Activated naive CD4-positive, alpha-beta T cell treated with anti-CD3 and anti-CD28 coated beads for 36 hours (primary cell): ENCODE data around the gene TRMT61A. TPM values are rescaled to one million over a fixed set of nuclear protein-coding genes. Genes with fewer than 3 reads are reported as not detected.
A peak's percentile ranks its signal among the peaks of the same experiment; 100 is the strongest.

Experiments used
- CTCF ChIA-PET: fragments of 350-600 bp; sonication (Branson Sonifier 250); formaldehyde crosslinking; loops from one replicate; lab custom pipeline; 2021; ENCODE audit warnings: antibody characterized with exemption; lab: Charles Lee
- DNase-seq: peaks from one replicate; pipeline ENCODE4 v3.0.0-alpha.2; 2020
- H3K27ac Mint-ChIP-seq: one replicate; pipeline ENCODE4 v1.8.0; 2021; ENCODE audit warnings: mild to moderate bottlenecking, mixed read lengths
- H3K27me3 Mint-ChIP-seq: one replicate; pipeline ENCODE4 v1.8.0; 2021; ENCODE audit warnings: low read depth, mixed read lengths
- H3K36me3 Mint-ChIP-seq: one replicate; pipeline ENCODE4 v1.8.0; 2021; ENCODE audit warnings: low read depth, mixed read lengths
- H3K4me1 Mint-ChIP-seq: one replicate; pipeline ENCODE4 v1.8.0; 2021; ENCODE audit warnings: low read depth, mixed read lengths
- H3K4me3 Mint-ChIP-seq: one replicate; pipeline ENCODE4 v1.8.0; 2021; ENCODE audit warnings: mild to moderate bottlenecking, moderate library complexity, mixed read lengths
- H3K9me3 Mint-ChIP-seq: one replicate; pipeline ENCODE4 v1.8.0; 2021; ENCODE audit warnings: mixed read lengths
- intact Hi-C: fragments of 100-400 bp; cut with micrococcal nuclease; formaldehyde crosslinking; loops from one replicate; pipeline ENCODE4 v1.15.1; 2023
- total RNA-seq, 2 experiments: library from RNA; stranded (reverse); gene quantifications; one replicate each; pipeline ENCODE4 v1.2.3, GENCODE V29; 2021

Gene TRMT61A
- total RNA-seq, 2 experiments from 2014 or later = 6.6 to 6.7 TPM

GRCh38 chr14:103542605-103543088 is 13.7 kb downstream of the TRMT61A start:
- H3K9me3 Mint-ChIP-seq = no peaks in the 10 kb centered on the region
- H3K27me3 Mint-ChIP-seq = peaks cover 2% of the 10 kb centered on the region
- CTCF ChIA-PET = interaction anchor here (2.4 kb wide), 1 partner anchor 24 kb away, joined by 6 read pairs; no protein-coding TSS in a partner anchor
- DNase-seq = no peak
- no peaks in the 10 kb centered on the region for H3K36me3 Mint-ChIP-seq
- intact Hi-C loops = no loop called here
- H3K4me1 Mint-ChIP-seq = no peaks in the 10 kb centered on the region
- no peak overlapping the region for H3K27ac Mint-ChIP-seq
- H3K4me3 Mint-ChIP-seq = no peak overlapping the region

GRCh38 chr14:103543140-103543539 is 14.1 kb downstream of the TRMT61A start:
- intact Hi-C loops = no loop called here
- Mint-ChIP-seq H3K36me3 (no peaks in the 10 kb centered on the region), H3K27me3 (peaks cover 2% of the 10 kb centered on the region), H3K27ac (no peak overlapping the region), H3K4me3 (no peak overlapping the region), H3K4me1 (no peaks in the 10 kb centered on the region), H3K9me3 (no peaks in the 10 kb centered on the region)
- CTCF ChIA-PET = interaction anchor here (2.4 kb wide), 1 partner anchor 24 kb away, joined by 6 read pairs; no protein-coding TSS in a partner anchor
- no peak for DNase-seq

GRCh38 chr14:103543721-103544387 is 14.9 kb downstream of the TRMT61A start:
- CTCF ChIA-PET = interaction anchor here (0.5 to 2.4 kb wide), 2 partner anchors 25 to 269 kb away, joined by 4 to 6 read pairs; no protein-coding TSS in a partner anchor
- DNase-seq = no peak
- H3K36me3 Mint-ChIP-seq = no peaks in the 10 kb centered on the region

GRCh38 chr14:103544388-103545218 is 15.6 kb downstream of the TRMT61A start:
- CTCF ChIA-PET = interaction anchor here (0.5 to 2.4 kb wide), 3 partner anchors 12 to 270 kb away, joined by 3 to 6 read pairs (median 4); no protein-coding TSS in a partner anchor
- DNase-seq = no peak
- Mint-ChIP-seq H3K4me3 (no peak overlapping the region), H3K27me3 (peaks cover 2% of the 10 kb centered on the region), H3K9me3 (no peaks in the 10 kb centered on the region), H3K36me3 (no peaks in the 10 kb centered on the region), H3K4me1 (no peaks in the 10 kb centered on the region), H3K27ac (no peak overlapping the region)
- intact Hi-C loops = loop anchor here (5.0 kb wide), 2 partner anchors 42 to 467 kb away; no protein-coding TSS in a partner anchor

More at GRCh38 chr14:103543721-103544387, 14.9 kb downstream of the TRMT61A start:
- Mint-ChIP-seq H3K27ac (no peak overlapping the region), H3K4me1 (no peaks in the 10 kb centered on the region), H3K27me3 (peaks cover 2% of the 10 kb centered on the region), H3K4me3 (no peak overlapping the region), H3K9me3 (no peaks in the 10 kb centered on the region)
- intact Hi-C loops = no loop called here

- Mint-ChIP-seq H3K4me3 (no peak overlapping the region), H3K36me3 (no peaks in the 10 kb centered on the region), H3K9me3 (no peaks in the 10 kb centered on the region), H3K27me3 (peaks cover 1% of the 10 kb centered on the region), H3K27ac (no peak overlapping the region), H3K4me1 (no peaks in the 10 kb centered on the region)
- DNase-seq = no peak
- intact Hi-C loops = loop anchor here (5.0 kb wide), 2 partner anchors 43 to 468 kb away; no protein-coding TSS in a partner anchor
- CTCF ChIA-PET = interaction anchor here (0.8 to 1.1 kb wide), 2 partner anchors 13 to 26 kb away, joined by 3 to 7 read pairs; no protein-coding TSS in a partner anchor
These were observed 16.4 kb downstream of the TRMT61A start for GRCh38 chr14:103545219-103545914.

GRCh38 chr14:103545915-103546651 is 17.1 kb downstream of the TRMT61A start:
- CTCF ChIA-PET = interaction anchor here (1.1 kb wide), 1 partner anchor 27 kb away, joined by 7 read pairs; no protein-coding TSS in a partner anchor
- no peak overlapping the region for H3K4me3 Mint-ChIP-seq
- DNase-seq = no peak
- H3K4me1 Mint-ChIP-seq = no peaks in the 10 kb centered on the region
- H3K27ac Mint-ChIP-seq = no peak overlapping the region
- H3K36me3 Mint-ChIP-seq = no peaks in the 10 kb centered on the region
- H3K9me3 Mint-ChIP-seq = no peaks in the 10 kb centered on the region
- H3K27me3 Mint-ChIP-seq = no peaks in the 10 kb centered on the region
- intact Hi-C loops = loop anchor here (5.0 kb wide), 2 partner anchors 44 to 469 kb away; no protein-coding TSS in a partner anchor

- no peaks in the 10 kb centered on the region for H3K9me3 Mint-ChIP-seq
- DNase-seq = peak; percentile 72
- H3K4me1 Mint-ChIP-seq = no peaks in the 10 kb centered on the region
- no peaks in the 10 kb centered on the region for H3K36me3 Mint-ChIP-seq
- intact Hi-C loops = loop anchor here (1.0 to 5.0 kb wide), 3 partner anchors 29 to 470 kb away; no protein-coding TSS in a partner anchor
- CTCF ChIA-PET = interaction anchor here (0.6 to 1.6 kb wide), 7 partner anchors 12 to 41 kb away, joined by 3 to 14 read pairs (median 3); no protein-coding TSS in a partner anchor
- H3K27ac Mint-ChIP-seq = no peak overlapping the region
- no peak overlapping the region for H3K4me3 Mint-ChIP-seq
- no peaks in the 10 kb centered on the region for H3K27me3 Mint-ChIP-seq
These were observed 17.9 kb downstream of the TRMT61A start for GRCh38 chr14:103546652-103547454.

GRCh38 chr14:103547455-103547940 is 18.5 kb downstream of the TRMT61A start:
- no peaks in the 10 kb centered on the region for H3K27me3 Mint-ChIP-seq
- H3K4me1 Mint-ChIP-seq = no peaks in the 10 kb centered on the region
- H3K27ac Mint-ChIP-seq = no peak overlapping the region
- no peak overlapping the region for H3K4me3 Mint-ChIP-seq
- H3K9me3 Mint-ChIP-seq = no peaks in the 10 kb centered on the region
- H3K36me3 Mint-ChIP-seq = no peaks in the 10 kb centered on the region
- CTCF ChIA-PET = interaction anchor here (0.6 to 1.6 kb wide), 7 partner anchors 11 to 41 kb away, joined by 3 to 14 read pairs (median 3); no protein-coding TSS in a partner anchor
- no peak for DNase-seq
- intact Hi-C loops = loop anchor here (1.0 to 5.0 kb wide), 3 partner anchors 29 to 470 kb away; no protein-coding TSS in a partner anchor

- Mint-ChIP-seq H3K27ac (no peak overlapping the region), H3K36me3 (no peaks in the 10 kb centered on the region), H3K4me1 (no peaks in the 10 kb centered on the region), H3K9me3 (no peaks in the 10 kb centered on the region), H3K4me3 (no peak overlapping the region), H3K27me3 (no peaks in the 10 kb centered on the region)
- DNase-seq = no peak
- intact Hi-C loops = loop anchor here (1.0 to 5.0 kb wide), 3 partner anchors 30 to 471 kb away; no protein-coding TSS in a partner anchor
- CTCF ChIA-PET = interaction anchor here (1.0 to 1.7 kb wide), 3 partner anchors 27 to 42 kb away, joined by 3 to 14 read pairs (median 8); no protein-coding TSS in a partner anchor
These were observed 19.0 kb downstream of the TRMT61A start for GRCh38 chr14:103547941-103548462.
